CD4-positive, alpha-beta T cell treated with Interleukin-15 for 4 hours (primary cell): ENCODE results near the gene ERCC8.
"Not testable (repeated sequence)": the region's sequence is repeated elsewhere in the genome, so short reads cannot be mapped to it uniquely, and the experiment has no call there.

Experiments
- DNase-seq: peaks from one replicate; pipeline ENCODE4 v3.0.0-alpha.2; 2020; ENCODE audit warnings: low spot score

ERCC8 gene, protein sequence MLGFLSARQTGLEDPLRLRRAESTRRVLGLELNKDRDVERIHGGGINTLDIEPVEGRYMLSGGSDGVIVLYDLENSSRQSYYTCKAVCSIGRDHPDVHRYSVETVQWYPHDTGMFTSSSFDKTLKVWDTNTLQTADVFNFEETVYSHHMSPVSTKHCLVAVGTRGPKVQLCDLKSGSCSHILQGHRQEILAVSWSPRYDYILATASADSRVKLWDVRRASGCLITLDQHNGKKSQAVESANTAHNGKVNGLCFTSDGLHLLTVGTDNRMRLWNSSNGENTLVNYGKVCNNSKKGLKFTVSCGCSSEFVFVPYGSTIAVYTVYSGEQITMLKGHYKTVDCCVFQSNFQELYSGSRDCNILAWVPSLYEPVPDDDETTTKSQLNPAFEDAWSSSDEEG

DNA sequence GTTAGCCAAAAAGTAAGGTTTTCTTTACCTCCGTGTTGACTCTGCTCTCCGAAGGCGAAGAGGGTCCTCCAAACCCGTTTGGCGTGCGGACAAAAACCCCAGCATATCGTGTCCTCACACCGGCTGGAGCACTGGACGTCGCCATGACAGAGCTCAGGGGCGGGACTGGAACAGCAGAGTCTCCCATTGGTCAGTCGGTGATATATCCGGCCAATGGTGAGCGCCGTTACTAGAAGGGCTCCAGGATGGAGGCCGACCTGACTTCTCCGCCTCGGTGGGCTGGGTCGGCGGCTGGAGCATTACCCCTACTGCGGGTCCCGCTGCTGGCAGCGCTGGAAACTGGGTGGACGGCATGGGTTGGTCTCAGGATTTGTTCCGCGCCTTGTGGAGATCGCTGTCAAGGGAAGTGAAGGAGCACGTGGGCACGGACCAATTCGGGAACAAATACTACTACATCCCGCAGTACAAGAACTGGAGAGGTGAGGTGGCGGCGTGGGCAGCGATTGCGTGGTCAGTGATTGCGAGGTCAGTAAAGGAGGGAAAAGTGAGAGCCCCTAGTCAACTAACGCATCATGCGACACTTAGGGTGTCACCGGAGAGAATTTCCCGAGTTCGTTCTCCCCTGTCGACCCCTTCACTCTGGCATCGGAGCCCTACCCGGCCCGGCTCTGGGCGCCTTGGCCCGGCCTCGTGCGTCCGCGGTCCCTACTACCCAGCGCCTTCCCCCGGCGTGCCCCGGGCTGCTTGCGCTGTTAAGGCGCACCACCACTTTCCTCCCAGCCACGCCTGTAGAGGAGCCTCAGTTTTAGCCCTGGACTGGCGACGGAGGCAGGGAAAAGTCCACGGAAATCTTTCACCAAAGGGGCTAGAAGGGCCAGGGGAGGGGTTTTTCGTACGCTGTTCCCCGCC lies at the start of gene ERCC8, which contains the start of gene NDUFAF2:
Gene ERCC8, minus strand, starts transcription at position 167 of the 909 bp plus-strand sequence. Its CDS starts 62 bp downstream, at position 105.
Gene NDUFAF2, plus strand, starts transcription at position 302 of the 909 bp plus-strand sequence. Its CDS starts 51 bp downstream, at position 353.
- peak; percentile 91 for DNase-seq

DNA sequence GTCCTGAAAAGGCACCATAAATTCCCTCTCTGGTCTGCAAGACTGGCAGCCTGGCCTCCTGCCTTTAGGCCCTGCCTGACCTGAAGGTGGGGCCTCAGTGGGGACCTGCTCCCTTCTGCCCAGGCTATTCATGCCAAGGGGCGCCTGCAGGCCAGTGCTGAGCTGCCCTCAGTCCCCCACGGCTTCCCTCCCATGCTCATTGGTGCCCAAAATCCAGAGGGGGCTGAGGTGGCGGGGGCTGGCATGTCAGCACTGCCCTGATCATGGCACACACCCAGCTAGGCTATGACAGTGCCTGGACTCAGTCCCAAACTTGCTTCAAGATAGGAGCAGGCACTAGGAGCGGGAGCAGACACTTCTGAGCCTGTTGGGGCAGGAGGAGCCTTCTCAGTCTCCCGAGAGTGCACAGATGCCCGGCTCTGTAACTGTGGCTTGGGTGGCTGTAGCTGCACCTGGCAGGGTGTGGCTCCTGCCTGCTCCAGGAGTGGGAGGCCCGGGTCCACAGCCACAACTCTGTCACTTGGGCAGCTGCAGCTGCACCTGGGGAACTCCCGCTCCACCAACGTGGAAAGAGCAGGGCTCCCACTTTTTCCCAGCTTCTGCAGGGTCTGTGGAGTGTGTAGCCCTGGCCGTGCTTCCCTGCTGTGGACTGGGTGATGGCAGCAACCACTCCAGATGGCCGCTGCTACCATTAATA lies 49.2 kb upstream of the ERCC8 start:
- DNase-seq: no peak

DNA sequence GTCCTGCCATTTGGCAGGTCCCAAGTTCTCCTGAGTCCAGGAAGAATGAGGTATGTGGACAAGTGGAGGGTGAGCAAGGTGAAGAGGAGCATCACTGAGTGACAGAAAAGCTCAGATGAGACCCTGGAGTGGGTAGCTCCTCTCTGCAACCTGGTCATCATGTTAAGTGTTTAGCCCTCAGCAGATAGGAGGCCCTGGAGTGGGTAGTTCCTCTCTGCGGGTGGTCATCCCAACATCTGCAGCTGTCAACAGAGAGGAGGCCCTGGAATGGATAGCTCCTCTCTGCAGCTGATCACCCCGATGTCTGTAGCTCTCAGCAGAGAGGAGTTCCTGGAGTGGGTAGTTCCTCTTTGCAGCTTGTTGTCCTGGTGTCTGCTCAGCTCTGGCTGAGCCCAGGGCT lies 48.6 kb upstream of the ERCC8 start:
- no peak for DNase-seq

DNA sequence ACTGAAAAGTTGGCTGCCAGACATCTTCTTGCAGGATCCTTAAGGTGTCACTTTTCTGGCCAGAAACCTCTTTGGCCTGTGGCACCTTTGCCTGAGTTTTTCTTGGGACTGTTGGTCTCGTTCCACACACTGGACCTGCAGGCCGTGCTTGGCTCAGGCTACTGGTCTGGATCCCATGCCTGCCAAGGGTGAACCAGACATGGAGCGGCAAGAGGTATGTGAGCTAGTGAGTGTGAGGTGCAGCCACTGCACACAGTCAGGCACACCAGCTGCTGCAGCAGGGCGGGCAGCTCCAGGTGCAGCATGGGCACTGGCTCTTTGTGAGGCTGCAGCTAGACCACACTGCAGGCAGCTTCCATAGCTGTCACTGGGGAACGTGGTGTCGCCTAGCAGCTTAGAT lies 48.0 kb upstream of the ERCC8 start:
- no peak for DNase-seq

DNA sequence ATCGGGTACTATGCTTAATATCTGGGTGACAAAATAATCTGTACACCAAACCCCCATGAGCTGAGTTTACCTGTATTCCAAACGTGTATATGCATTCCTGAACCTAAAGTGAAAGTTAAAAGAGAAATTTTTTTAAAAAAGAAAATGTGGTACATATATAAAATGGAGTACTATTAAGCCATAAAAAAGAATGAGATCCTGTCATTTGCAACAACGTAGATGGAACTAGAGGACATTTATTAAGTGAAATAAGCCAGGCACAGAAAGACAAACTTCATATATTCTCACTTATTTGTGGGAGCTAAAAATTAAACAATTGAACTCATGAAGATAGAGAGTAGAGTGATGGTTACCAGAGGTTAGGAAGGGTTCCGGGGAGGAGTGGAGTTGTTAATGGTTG lies 44.9 kb upstream of the ERCC8 start:
- DNase-seq: no peak

DNA sequence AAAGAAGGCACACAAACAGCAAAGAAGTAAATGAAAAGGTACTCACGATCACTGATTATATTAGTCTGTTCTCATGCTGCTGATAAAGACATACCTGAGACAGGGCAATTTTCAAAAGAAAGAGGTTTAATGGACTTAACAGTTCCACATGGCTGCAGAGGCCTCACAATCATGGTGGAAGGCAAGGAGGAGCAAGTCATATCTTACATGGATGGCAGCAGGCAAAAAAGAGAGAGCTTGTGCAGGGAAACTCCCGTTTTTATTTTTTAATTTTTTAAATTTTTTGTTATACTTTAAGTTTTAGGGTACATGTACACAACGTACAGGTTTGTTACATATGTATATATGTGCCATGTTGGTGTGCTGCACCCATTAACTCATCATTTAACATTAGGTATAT lies 37.3 kb upstream of the ERCC8 start:
- not testable (repeated sequence) for DNase-seq

DNA sequence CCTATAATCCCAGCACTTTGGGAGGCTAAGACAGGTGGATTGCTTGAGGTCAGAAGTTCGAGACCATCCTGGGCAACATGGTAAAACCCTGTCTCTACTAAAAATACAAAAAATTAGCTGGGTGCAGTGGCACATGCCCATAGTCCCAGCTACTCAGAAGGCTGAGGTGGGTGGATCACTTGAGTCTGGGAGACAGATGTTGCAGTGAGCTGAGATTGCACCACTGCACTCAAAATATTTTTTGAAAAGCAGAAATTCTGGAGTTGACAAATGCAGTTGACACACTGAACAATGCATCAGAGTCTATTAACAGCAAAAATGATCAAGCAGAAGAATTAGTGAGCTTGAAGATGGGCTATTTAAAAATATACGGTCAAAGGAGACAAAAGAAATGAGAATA lies 35.6 kb upstream of the ERCC8 start:
- no peak for DNase-seq

DNA sequence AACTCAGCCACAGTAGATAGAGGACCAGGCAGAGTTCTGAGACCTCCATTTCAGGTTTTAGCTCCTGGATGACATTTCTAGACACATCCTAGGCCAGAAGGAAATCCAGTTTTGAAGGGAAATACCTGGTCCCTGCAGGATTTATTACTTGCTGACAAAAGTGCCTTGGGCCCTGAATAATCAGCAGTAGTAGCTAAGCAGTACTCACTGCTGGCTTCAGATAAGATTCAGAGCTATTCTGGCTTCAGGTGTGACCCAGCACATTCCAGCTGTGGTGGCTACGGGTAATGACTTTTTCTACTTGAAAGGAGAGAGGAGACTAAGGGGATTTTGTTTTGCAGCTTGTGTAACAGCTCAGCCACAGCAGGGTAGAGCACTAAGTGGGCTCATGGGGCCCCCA lies 34.1 kb upstream of the ERCC8 start:
- DNase-seq: no peak

DNA sequence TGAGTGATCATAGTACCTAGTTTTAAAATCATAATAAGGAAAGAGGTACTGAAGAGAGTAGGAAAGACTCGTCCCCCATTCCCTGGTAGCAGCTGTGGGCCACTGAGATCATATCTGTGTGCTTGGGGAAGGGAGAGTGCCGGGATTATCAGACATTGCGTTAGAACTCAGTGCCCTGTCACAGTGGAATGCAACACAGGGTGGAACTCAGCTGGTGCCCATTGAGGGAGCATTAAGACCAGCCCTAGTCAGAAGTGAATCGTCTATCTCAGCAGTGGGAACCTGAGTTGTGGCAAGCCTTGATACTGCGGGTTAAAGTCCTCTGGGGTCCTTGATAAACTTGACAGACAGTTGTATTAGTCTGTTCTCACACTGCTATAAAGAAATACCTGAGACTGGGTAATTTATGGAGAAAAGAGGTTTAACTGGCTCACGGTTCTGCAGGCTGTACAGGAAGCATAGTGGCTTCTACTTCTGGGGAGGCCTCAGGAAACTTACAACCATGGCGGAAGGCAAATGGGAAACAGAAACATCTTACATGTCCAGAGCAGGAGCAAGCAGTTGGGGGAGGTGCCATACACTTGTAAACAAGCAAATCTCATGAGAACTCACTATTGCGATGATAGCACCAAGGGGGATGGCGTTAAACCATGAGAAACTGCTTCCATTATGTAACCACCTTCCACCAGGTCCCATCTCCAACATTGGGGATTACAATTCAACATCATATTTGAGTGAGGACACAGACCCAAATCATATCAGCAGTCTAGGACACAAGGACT lies 33.3 kb upstream of the ERCC8 start:
- no peak for DNase-seq

DNA sequence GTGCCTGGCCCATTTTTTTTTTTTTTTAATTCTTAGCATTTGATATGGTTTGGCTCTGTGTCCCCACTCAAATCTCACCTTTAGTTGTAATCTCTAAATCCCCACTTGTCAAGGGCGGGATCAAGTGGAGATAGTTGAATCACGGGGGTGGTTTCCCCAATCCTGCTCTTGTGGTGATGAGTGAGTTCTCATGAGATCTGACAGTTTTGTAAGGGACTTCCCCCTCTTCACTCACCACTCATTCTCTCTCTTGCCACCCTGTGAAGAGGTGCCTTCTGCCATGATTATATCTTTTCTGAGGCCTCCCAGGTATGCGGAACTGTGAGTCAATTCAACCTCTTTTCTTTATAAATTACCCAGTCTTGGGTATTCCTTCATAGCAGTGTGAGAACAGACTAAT lies 27.4 kb upstream of the ERCC8 start:
- no peak for DNase-seq

DNA sequence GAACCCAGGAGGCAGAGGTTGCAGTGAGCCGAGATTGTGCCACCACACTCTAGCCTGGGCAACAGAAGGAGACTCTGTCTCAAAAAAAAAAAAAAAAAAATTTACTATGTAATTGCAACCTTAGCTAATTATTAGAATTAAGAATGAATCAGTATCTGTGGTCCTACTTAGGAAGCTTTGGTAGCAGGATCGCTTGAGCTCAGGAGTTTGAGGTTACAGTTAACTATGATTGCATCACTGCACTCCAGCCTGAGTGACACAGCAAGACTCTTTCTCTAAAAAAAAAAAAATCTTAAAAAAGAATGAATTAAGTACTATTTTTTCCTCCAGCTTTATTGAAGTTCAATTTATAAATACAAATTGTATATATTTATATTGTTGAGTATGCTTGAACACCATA lies 16.8 kb upstream of the ERCC8 start:
- no peak for DNase-seq

DNA sequence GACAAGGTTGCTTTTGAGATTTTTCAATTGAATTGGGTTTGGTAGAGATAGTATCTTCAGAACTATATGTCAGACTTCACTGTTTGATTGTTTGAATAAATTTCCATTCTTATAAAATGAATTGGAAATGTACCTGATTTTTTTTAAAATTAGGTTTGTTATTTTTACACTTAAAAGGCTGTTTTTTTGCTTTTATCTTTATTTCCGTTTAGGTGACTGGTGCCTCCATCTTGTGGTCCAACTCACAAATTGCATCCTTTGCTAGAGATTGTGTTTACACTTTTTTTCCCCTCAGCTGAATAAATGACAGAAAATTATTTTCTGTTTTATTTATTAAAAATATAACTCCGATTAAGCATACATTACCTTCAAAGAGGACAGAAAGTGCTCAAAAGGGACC lies 15.7 kb upstream of the ERCC8 start:
- DNase-seq: peak; percentile 10

DNA sequence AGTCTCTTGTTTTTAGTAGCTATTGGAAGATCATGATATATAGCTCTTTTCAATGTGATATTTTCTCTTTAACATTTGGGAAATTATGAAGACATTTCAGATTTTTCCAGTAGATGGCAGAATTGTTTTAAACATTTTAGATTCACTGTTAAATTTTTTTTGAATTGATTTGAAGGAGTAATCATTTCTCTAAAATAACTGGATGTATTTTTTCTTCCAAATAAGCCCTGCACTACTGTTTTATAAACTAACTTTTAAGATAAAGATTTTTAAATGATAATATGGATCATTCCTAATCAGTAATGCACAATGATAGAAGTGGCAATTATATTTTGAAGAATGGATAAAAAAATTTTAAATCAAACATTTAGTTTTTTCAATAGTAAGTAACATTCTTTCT lies 14.3 kb upstream of the ERCC8 start:
- peak; percentile 13 for DNase-seq

DNA sequence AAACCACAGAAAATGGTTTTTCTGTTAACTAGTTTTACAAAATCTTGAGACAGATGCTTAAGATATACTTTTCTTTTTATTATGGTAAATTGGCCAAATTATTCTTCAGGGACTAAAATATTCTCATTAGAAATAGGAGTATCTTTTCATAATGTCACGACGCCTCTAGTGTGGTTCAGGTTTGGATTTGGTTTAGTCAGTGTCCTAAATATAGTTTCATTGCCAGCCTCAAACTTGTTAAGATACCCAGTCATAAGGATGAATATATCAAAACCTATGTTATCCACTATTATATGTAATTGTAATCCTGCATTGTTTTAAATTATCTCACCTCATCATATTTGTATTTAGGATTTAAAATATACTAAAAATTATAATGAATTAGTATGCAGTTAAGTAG lies 13.8 kb upstream of the ERCC8 start:
- DNase-seq: no peak

DNA sequence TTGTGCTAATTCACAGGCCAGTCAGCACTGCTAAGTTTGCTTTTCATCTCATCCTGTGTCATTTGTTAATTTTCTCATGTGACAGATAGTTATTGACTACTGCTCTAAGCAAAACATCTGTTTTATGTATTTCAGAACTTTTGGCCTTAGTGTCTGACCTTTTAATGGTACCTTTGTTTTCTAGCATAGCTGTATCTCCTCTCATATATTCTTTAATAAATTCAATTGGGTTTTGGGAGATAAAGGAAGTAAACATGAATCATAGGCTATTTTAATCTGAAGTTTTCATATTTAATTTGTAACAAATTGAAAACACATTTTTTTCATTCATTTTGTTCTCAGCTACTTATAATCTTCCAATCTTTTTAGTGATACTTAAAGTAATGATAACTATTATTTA lies 13.2 kb upstream of the ERCC8 start:
- DNase-seq: no peak

DNA sequence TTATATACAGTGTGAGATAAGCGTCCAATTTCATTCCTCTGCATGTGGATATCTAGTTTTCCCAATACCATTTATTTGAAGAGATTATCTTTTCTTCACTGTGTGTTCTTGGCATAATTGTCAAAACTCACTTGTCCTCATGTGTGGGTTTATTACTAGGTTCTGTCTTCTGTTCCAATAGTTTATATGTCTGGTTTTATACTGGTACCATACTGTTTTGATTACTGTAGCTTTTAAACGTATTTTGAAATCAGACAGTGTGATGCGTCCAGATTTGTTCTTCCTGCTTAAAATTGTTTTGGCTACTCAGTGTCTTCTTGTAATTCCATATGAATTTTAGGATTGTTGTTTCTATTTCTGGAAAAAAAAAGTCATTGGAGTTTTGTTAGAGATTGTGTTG lies 10.4 kb upstream of the ERCC8 start:
- no peak for DNase-seq

DNA sequence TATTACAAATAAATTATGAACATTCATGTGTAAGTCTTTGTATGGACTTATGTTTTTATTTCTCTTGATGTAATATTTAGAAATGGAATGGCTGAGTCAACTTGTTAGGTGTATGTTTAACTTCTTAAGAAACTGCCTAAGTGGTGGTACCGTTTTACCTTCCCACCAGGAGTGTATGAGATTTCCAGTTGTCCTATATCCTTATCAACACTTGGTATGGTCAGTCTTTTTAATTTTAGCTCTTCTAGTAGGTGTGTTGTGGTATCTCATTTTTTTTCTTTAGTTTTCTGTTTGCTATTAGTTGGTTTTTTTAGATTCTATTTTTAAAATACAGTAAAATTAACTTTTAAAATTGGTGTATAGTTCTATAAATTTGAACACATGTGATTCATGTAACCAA lies 3.9 kb upstream of the ERCC8 start:
- no peak for DNase-seq

DNA sequence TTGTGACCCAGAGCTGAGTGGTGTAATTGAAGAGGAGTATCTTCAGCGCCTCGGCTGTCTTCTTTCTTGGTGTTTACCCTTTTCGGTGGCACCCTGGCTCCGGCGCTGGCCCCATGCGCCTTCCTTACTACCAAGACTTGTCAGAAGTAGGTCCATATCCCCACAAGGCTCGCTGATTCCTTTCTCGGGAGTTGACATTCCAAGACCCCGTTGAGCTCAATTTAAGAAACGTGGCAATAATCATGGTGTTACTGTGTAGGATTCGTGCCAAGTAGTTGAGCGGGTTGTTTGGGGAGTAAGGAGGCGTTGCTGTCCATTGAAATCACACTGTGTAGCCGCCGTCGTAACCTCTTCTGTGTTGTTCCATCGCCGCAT lies 930 bp upstream of the ERCC8 start:
- no peak for DNase-seq

DNA sequence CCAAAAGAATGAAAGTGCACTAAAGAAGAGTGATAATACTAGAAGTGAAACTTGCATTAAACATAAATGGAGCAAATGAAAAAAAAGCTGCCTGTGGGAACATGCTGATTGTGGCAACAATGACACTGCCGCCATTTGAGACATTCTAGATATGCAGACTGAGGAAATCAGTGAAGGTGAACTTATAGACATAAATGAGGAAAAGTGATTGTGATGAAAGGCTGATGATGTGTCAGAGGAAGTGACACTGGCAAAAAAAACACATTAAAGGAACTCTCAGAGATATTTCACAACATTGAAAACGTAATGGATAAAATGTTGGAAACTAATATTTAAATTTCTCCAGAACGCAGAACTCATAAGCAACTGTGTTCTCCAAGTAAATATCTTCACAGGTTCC lies 1.2 kb downstream of the ERCC8 start:
- no peak for DNase-seq

DNA sequence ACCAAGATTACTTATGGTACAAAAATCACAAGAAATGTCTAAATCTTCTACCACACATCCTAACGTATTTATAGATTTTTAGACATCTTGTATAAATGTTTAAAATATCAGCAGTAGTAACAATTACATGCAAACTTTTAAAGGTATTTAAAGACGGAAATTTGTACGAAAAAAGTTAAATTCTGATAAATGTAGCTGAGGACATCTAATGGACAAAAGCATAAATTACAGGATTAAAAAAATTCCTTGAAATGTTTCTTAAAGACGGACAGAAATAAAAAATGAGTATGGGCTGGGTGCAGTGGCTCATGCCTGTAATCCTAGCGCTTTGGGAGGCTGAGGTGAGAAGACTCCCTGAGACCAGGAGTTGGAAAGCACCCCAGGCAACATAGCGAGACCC lies 15.8 kb downstream of the ERCC8 start:
- no peak for DNase-seq

DNA sequence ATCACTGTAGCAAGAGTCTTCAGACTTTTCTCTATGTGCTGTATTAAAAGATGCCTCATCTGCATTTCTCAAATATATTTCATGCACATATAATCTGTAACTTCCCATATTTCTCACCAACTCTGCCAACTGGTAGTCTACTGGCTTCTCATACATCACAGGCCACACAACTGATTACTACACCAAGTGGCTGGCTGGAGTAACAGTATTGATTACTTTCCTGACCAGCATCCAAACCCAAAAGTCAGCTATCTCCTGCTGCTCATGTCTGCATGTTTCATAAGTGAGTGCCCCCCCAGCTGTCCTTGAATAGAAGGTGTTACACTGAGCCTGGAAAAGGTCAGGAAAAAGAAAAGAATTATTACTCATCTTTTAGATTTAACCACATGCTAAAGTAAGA lies 17.4 kb downstream of the ERCC8 start:
- DNase-seq: no peak

DNA sequence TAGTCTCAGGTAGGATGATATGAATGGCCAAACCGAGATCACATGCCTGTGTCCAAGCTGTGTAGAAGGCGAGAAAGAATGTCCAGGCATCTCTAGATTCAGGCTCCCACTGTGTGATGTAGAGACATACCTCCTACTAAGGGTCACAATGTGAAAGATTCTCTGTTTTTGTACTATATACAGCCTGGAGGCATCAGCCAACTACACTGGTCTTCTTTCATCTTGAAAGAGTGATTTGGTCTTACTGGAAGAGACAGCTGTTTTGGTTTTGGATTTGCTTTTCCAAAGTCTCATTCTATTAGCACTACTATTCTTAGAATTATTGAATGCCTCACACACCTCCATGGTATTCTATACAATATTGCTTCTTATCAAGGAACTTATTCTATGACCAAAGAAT lies 26.4 kb downstream of the ERCC8 start:
- no peak for DNase-seq
